HG03045 (cell line): ENCODE measurements around the gene RAB22A.

Source experiments
- ATAC-seq: cut with Tn5 transposase; IDR thresholded peaks from one replicate; pipeline ENCODE4 v1.9.1; 2021; ENCODE audit warnings: mild to moderate bottlenecking, moderate library complexity; ENCODE audit not compliant: unreplicated experiment

RAB22A gene

GRCh38 chr20:58300321-58300720 is 9.2 kb upstream of the RAB22A start:
- no peak for ATAC-seq

- ATAC-seq: no peak
Measured at GRCh38 chr20:58303547-58303946, 6.0 kb upstream of the RAB22A start.

GRCh38 chr20:58305061-58305460 is 4.5 kb upstream of the RAB22A start:
- no peak for ATAC-seq

- ATAC-seq: no peak
Measured at GRCh38 chr20:58306421-58307261, 2.9 kb upstream of the RAB22A start.

GRCh38 chr20:58307270-58307669 is 2.2 kb upstream of the RAB22A start:
- ATAC-seq: no peak

- ATAC-seq: no peak
Measured at GRCh38 chr20:58308290-58308679, 1.2 kb upstream of the RAB22A start.

- ATAC-seq: peak; percentile 60
Measured at GRCh38 chr20:58308680-58309527, 611 bp upstream of the RAB22A start.

GRCh38 chr20:58310291-58310782 is 822 bp downstream of the RAB22A start:
- no peak for ATAC-seq

- no peak for ATAC-seq
Measured at GRCh38 chr20:58312836-58313235, 3.3 kb downstream of the RAB22A start.

GRCh38 chr20:58313396-58313795 is 3.9 kb downstream of the RAB22A start:
- ATAC-seq: no peak

- no peak for ATAC-seq
Measured at GRCh38 chr20:58321205-58321604, 11.7 kb downstream of the RAB22A start.

- ATAC-seq: no peak
Measured at GRCh38 chr20:58322083-58322482, 12.6 kb downstream of the RAB22A start.

GRCh38 chr20:58325912-58326311 is 16.4 kb downstream of the RAB22A start:
- no peak for ATAC-seq

GRCh38 chr20:58327211-58327610 is 17.7 kb downstream of the RAB22A start:
- no peak for ATAC-seq

GRCh38 chr20:58328836-58329235 is 19.3 kb downstream of the RAB22A start:
- ATAC-seq: no peak

GRCh38 chr20:58329711-58330110 is 20.2 kb downstream of the RAB22A start:
- no peak for ATAC-seq

- ATAC-seq: no peak
Measured at GRCh38 chr20:58330249-58330648, 20.7 kb downstream of the RAB22A start.

GRCh38 chr20:58330687-58331086 is 21.2 kb downstream of the RAB22A start:
- ATAC-seq: no peak

- no peak for ATAC-seq
Measured at GRCh38 chr20:58331961-58332551, 22.5 kb downstream of the RAB22A start.

- ATAC-seq: no peak
Measured at GRCh38 chr20:58339741-58340140, 30.2 kb downstream of the RAB22A start.

GRCh38 chr20:58340151-58340550 is 30.6 kb downstream of the RAB22A start:
- no peak for ATAC-seq
